Embryonic facial prominence (tissue), 1 donor: ENCODE data around the gene ESRRB.

ENCODE experiments used
- DNase-seq: peaks from one replicate; pipeline ENCODE4 v3.0.0-alpha.2; 2016; ENCODE audit errors: extremely low spot score

Gene ESRRB

DNA sequence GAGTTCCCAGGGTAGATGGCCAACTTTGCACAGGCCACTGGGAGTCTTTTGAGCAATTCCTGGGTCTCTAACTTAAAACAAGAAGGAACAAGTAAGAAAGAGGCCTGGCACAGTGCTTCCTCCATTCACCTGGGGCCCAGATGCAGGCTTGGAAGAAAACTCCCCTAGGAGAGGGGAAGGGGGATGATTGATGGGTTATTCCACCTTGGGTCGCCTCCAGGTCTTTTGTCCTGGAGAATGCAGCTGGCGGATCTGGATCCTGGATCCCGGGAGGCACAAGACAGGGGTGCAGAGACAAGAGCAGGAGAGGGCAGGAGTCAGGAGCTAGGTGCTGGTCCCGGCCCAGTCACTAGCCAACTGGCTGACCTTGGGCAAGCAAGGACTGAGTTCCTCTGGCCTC is 74.5 kb downstream of the ESRRB start:
- DNase-seq: no peak

DNA sequence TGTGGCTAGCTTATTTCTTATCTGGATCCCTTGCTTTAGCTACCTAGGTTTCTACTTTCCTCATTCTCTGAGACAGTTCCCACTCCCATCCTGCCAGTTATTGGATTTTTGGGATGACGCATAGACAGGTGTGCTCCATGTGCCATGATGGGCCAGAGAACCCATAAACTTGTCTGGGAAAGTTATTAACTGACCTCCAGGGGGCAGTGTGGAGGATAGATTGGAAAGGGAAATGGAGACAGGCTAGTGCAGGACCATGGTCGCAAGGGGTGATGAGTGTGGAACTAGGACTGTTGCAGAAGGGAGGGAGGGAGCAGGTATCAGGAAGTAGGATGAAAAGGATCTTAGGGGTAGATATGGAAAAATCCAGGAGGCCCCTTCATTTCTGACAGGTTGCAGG is 80.3 kb downstream of the ESRRB start:
- no peak for DNase-seq

DNA sequence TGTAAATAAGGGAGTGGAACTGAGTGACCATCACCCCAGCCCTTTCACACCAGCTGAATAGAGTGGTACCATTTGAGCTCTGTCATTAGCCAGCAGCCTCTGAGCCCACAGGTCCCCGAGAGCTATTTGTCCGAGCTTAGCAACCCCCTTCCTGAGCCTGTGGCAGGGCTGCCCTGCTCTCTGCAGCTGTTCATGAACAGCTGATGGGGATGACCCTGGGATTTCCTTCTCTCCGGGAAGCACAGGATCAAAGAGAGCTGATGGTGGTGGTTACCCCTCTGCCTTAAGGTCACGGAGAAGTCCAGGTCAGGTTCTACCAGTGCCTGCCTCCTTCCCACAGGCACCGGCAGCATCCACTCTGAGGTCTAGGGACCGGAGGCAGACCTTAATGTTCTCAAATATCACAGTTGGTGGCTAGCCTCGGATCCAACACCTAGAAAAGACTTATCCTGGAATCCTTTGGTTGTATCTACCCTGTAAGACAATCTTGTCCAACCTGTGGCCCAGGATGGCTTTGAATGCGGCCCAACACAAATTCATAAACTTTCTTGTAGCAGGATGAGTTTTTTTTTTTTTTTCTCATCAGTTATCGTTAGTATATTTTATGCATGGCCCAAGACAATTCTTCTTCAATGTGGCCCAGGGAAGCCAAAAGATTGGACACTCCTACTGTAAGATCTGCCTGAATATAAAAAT is 81.1 kb downstream of the ESRRB start:
- DNase-seq: no peak

DNA sequence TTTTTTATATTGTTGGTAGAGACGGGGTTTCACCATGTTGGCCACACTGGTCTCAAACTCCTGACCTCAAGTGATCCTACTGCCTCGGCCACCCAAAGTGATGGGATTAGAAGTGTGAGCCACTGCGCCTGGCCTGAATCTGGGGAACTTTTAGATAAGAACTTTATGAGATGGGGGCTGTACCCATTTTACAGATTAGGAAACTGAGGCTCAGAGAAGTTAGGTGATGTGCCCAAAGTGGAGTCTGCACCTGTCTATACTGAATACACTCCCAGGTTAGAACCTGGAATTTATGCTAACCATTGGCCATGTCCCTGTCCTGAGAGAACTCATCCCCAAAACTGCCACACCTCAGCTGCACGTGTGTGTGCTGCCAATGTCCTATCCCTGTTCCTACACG is 81.9 kb downstream of the ESRRB start:
- DNase-seq: no peak

DNA sequence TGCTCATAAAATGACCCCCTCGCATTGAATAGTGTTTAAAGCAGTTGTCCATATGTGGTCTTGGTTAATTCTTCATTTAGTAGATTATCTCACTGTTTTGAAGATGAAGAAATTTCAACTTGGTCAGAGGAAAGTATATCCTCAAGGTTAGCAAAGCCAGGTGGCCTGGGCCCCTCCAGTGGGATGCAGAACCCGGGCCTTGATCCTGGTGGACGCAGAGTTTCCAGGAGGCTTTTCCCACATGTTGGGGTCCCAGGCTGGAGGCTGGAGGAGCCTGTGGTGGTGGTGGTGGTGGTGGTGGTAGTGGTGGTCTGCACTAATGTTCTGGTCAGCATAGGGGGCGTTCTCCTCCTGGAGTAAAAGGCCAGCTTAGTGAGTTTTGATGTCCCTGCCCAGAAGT is 85.9 kb downstream of the ESRRB start:
- DNase-seq: no peak

DNA sequence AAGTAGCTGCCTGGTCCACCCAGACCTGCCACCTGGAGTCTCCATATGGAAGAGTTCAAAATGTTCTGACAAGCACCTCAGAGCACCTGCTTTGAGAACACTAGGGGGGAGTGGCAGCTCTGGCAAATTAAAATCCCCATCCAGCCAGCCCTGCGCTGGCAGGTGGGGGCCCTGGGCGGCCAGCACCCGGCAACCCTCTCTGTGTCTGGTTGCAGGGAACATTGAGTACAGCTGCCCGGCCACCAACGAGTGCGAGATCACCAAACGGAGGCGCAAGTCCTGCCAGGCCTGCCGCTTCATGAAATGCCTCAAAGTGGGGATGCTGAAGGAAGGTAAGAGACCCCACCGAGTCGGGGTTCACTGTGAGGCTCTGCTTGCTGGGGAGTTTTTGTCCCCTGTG is 86.4 kb downstream of the ESRRB start:
- no peak for DNase-seq

DNA sequence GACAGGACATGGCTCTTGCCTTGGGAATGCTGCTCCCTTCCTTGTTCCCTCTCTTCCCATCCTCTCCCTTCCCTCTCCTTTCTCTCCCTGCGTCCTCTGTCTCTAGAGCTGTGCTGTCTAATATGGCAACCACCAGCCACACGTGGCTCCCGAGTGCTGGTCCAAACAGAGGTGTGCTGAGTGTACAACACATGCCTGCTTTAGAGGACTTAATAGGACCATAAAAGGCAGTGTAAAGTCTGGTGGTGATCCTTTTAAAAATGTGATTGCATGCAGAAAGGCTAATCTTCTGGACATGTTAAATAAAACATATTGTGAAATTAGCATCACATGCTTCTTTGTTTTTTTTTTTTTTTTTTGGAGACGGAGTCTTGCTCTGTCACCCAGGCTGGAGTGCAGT is 87.2 kb downstream of the ESRRB start:
- no peak for DNase-seq

DNA sequence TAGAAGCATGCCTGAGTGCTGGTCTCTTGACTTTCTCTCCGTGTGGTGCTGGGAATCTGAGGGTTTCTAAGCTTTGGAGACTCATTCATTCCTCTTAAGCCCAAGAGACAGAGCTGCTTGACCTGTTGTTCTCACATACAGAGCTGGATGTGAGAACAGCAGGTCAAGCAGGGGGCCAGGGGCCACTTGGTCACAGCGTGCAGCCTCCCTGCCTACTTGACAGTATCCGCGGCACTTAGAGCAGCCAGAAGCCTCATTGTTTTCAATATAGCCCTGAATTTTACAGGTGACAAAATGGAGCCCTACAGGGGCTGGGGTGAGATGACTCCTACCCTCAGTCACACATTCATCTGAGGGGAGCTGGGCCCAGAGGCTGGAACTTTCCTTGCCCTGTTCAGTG is 88.9 kb downstream of the ESRRB start:
- DNase-seq: no peak

DNA sequence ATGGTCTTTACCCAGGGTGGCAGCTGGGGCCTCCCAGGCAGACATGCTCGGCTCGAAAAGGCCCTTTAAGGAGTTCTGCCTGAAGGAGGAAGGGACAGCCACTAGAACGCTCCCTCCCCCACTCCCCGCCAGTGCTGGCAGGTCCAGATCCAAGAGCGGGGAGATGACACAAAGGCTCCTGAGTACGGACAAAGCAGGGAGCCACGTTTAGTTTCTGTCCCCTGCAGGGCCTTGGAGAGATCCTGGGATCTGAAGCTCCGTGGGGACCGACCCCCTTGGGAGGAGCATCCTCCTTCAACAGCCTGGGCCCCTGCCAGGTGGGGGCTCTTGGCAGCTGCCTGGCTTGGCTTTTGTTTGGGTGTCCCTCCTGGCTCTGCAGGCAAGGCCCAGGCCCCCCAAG is 89.7 kb downstream of the ESRRB start:
- no peak for DNase-seq

DNA sequence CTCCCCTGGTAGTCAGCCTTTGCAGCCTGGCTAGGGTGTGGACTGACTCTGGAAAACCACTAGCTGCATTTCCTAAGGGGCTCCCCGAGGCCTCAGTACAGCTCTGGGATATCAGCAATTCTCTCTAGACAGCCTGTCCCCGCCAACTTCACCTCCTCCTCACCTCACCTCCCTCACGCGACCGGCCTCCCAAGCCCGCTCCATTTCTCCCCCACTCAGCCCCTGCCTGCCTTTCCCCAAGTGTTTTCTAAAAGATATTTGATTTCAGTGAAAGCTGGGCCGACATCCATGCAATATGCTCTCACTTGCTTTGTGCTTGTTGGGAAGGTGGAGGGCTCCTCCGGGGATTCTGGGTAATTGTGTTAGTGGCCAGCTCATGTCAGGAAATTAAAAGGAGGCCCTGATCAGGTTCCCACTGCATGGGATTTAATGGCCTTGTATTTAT is 91.8 kb downstream of the ESRRB start:
- DNase-seq: no peak

DNA sequence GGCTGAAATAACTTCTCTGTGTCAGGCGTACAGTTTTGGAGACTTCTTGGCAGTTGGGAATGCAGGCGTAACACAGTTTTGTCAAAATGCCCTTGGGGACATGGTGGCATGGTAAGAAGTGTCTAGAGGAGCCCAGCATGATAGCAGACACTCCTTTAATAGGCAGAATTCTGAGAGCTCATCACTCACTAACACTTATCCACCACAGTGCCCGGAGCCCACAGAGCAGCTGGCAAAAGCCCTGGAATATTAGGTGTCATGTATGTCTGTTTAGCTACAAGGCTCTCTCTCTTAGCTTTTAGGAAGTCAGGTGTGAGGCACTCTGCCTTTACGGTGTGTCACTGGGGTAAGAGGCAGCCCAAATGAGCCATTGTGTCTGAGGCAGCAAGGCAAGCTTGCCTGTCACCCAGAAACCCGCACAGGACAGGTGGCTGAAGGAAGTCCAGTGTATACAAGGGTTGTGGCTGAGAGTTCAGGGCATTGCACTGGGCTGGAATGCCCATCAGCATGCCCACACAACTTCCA is 96.3 kb downstream of the ESRRB start:
- DNase-seq: no peak

DNA sequence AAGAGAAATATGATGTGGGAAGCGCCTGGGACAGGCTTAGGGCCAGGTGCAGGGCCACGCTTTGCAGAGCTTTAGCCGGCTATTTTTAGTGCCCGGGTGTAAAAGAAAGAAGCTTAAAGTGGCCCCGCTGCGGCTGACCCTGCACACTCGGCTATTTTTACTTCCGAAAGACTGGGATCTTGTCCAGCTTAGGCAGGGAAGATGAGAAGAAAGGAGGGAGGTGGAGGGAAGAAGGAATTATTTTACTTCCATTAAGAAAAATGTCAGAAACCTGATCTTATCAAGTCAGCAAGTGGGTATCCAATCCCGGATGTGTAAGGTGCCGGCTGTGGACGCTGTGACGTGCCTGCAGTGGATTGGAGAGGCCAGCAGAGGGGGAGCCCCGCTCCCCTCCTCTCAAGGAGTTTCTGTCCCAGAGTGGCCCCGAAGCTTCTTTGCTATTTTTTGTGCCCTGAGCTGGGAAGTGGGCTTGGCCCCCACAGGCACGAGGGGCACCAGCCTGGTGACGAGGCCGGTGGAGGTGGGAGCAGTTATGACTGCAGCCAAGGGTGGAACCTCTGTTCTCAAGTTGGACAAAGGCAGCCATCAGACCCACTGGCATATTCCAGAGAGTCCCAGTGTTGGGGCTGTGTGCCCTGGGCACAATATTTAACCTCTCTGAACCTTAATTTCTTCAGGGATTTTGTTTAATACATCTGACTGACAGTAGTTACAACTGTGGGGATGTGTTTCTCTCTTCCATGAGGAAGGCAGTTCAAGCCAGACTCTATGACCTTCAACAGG is 97.7 kb downstream of the ESRRB start:
- DNase-seq: no peak

DNA sequence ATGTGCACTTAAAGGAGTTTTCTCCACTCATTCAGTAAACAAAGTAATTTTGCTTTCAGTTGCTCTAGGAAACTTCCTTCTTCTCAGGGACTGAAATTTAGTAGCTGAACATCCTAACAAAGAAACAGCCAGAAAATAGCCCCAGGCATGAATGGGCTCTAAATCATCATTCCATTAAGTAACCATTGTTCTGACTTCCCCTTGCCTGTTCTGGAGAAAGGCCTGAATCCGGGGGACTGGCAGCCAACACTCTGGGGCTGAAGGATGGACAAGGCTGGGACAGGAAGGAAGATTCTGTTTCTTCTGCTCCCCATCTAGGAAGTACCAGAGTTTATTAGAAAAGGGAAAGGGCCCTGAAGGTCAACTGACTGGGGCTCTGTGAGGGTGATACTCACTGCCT is 104.5 kb downstream of the ESRRB start:
- no peak for DNase-seq

DNA sequence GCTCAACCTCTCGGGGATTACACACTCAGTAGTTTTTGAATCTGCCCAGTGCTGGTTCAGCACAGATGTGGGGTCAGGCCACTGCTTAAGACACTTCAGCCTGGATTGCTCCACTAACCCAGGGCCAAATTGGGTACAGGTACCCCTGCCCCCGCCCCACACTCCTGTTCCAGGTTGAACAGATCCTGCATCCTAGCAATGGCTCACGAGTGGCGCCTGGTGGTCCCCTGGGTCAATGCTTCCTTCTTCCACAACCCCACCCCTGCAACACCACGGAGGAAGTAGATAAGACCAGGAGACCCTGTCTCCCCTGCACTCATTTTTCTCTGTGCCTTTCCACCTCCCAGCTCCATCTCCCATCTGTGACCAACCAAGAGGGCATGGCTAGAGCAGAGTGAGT is 108.4 kb downstream of the ESRRB start:
- DNase-seq: no peak

DNA sequence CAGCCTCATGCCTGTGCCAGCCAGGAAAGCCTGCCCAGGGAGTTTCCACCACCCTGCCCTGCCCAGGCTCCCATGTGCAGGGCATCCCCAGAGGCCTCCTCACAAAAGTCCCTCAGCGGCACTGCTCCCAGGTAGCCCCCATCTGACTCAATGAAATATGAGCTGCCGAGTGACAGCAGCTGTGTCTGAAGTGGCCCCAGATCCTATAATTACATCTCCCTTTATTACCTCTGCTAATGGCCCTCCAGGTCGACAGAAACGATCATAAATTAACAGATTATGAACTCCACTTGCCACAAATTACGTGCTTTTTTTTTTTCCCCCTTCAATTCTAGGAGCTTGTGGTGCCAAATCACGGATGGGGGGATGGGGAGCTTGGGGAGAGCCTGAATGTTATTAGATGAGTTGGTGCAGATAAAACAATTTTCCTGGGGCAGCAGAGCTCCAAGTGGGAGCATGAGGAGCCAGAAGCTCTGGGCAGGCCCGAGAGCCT is 110.4 kb downstream of the ESRRB start:
- DNase-seq: no peak

DNA sequence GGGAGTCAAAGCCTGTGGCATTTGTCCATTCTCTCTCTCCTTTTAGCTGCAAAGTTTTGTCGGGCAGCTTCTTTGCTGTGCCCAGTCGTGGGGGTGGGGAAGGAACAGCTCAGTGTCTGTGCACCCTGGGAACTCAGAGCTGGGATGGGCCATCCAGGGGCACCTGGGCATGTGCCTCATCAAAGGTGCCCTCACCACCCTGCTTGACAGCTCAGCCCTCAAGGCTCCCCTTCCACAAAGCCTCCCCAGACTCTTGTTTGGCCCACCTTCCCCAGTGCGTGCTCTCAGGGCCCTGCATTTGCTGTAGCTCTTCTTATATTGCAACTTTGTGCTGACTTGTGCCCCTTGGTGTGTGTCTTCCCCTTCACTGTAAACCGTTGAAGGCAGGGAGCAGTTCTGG is 112.6 kb downstream of the ESRRB start:
- no peak for DNase-seq

DNA sequence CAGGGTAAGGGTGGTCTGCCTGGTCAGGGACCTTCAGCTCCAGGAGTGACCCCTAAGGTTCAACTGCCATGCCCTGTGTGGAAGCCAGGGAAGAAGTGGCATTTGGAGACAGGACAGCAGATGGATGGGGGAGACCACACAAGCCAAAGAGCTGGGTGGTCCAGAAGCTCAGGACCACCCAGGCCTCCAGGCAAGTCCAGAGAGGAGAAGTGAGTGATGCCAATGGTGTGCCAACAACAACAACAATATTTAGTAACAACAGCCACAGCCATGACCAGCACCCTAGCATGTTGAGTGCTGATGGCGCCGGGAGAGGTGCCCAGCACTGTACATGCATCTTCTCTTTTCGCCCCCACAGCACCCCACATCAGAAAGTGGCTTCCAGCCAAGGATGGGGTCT is 113.7 kb downstream of the ESRRB start:
- DNase-seq: no peak

DNA sequence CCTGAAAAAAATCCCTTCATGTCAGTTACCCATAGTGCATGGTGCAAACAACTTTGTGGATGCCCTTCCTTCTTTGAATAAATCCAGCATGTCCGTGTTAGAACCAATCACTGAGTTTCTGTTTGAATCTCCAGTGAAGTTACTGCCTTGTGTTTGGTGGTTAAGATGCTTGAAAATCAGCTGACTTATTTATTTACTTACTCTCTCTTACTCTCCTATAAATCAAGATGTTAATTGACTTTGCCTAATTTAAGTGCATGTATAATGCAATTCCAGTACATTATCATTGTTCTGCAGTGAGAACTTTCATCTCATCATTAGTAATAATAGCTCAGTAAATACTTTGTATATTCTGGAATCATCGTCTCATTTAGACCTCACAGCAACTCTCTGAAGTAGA is 114.2 kb downstream of the ESRRB start:
- no peak for DNase-seq

DNA sequence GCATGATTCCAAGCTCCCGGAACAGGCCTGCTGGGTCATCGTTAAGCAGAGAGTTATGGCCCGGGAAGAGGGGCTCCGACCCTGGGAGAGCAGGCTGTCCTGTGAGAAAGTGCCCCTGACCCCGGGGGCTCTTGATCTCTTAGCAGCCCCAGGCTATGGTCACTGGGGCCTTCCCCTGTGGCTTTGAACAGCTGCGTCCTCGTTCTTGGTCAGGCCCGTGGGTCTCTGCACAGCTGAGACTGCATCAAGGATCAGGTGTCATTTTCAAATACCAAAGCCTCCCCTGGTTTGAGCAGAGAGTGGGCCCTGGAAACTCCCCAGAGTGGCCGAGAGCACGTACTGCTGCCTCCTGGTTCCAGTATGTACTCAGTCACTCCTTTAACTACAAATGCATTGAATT is 114.8 kb downstream of the ESRRB start:
- no peak for DNase-seq

DNA sequence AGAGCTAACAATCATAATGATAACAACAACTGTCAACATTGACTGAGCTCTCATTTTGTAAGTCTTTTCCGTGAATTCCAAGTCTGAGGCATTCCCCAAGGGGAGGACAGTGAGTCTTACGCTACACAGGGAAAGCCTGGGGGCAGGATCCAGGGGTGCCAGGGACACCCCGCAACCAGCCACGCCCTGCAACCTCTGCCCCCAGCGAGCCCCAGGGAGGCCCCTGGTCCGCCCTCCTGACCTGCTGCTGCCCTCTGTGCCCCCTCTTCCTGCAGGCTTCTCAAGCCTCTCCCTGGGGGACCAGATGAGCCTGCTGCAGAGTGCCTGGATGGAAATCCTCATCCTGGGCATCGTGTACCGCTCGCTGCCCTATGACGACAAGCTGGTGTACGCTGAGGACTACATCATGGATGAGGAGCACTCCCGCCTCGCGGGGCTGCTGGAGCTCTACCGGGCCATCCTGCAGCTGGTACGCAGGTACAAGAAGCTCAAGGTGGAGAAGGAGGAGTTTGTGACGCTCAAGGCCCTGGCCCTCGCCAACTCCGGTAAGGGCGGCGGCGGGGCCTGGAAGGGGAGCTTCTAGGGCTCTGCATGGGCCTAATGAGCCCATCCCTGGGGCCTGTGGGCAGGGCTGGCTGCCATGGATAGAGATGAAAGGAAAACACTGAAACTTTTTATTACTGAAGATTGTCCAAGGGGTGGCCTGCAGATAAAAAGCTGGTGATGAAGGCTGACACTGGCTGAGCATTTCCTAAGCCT is 115.4 kb downstream of the ESRRB start:
- DNase-seq: no peak

DNA sequence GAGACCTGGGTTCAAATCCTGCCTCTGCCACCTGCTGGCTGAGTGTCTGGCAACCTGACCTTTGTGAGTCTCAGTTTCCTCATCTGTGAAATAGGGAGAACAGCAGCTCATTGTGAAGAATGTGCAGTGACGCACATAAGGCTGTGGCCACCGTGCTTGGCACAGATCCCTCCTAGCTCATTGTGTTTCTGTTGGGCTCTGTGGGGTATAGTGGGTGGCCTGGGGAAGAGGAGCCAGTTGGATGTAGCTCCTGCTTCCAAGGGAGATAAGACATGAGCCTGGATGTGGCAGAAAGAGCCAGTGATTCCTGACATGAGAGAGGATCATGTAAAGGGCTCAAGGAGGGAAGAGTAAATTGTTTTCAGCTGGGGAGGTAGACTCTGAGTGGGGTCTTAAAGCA is 120.0 kb downstream of the ESRRB start:
- no peak for DNase-seq

DNA sequence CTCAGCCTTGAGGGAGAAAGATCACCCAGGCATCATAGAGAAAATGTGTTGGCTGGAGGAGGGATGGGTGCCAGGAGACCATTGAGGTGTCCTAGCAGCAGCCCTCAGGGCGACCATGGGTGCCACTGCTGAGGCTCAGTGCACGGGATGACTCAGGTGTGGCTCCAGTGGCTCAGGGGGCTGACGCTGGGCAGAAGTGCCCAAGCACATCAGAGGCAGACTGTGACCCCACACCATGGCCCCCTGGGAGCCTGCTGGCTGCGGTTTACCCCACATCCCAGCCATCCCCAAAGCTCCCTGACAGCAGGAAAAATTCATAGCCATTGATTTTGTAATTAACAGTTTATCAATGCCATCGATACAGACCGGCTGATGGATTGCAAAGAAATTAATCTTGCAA is 120.7 kb downstream of the ESRRB start:
- DNase-seq: no peak
